HCT116 (cell line): ENCODE measurements around the gene HS6ST1.

Source experiments
- POLR2A ChIP-seq: IDR thresholded peaks from 2 replicates; pipeline ENCODE4 v1.7.0; 2011; ENCODE audit warnings: borderline replicate concordance; ENCODE audit not compliant: insufficient read depth, insufficient read length; ENCODE audit errors: extremely low read depth
- RAD21 ChIP-seq: IDR thresholded peaks from 2 replicates; pipeline ENCODE4 v1.6.1; 2012; ENCODE audit warnings: low read depth, mild to moderate bottlenecking
- TF ChIP-seq, protein P1 (sequence below), 3 experiments: fragments of 200-600 bp in 1 of 3; sonication (generic) in 1 of 3; IDR thresholded peaks in 2 of 3; conservative IDR thresholded peaks in 1 of 3; 2 replicates each; pipeline ENCODE4 v1.5.1; 2012 to 2017; ENCODE audit warnings: low read depth in 2 of 3, low read length in 2 of 3, antibody characterized with exemption in 1 of 3, borderline replicate concordance in 1 of 3, control low read depth in 1 of 3, mild to moderate bottlenecking in 1 of 3, mixed read lengths in 1 of 3, mixed run types in 1 of 3, moderate library complexity in 1 of 3; ENCODE audit not compliant: insufficient read depth in 1 of 3

- TF ChIP-seq POLR2A (no peak), RAD21 (no peak)
- TF ChIP-seq, protein P1, sequence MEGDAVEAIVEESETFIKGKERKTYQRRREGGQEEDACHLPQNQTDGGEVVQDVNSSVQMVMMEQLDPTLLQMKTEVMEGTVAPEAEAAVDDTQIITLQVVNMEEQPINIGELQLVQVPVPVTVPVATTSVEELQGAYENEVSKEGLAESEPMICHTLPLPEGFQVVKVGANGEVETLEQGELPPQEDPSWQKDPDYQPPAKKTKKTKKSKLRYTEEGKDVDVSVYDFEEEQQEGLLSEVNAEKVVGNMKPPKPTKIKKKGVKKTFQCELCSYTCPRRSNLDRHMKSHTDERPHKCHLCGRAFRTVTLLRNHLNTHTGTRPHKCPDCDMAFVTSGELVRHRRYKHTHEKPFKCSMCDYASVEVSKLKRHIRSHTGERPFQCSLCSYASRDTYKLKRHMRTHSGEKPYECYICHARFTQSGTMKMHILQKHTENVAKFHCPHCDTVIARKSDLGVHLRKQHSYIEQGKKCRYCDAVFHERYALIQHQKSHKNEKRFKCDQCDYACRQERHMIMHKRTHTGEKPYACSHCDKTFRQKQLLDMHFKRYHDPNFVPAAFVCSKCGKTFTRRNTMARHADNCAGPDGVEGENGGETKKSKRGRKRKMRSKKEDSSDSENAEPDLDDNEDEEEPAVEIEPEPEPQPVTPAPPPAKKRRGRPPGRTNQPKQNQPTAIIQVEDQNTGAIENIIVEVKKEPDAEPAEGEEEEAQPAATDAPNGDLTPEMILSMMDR (IDR thresholded peaks at IDR 0.05 in 2 of 3, conservative IDR thresholded peaks at IDR 0.05 in 1 of 3; ENCODE audit: borderline replicate concordance in 1 of 3, insufficient read depth in 1 of 3, low read depth in 2 of 3, low read length in 2 of 3) = no peak
These were observed 38.9 kb downstream of the HS6ST1 start for GRCh38 chr2:128279786-128280157.
